Measurements from ENCODE around the gene ACSL1.
"Not testable (repeated sequence)": the region's sequence is repeated elsewhere in the genome, so short reads cannot be mapped to it uniquely, and the experiment has no call there.

The ACSL1 gene

DNA sequence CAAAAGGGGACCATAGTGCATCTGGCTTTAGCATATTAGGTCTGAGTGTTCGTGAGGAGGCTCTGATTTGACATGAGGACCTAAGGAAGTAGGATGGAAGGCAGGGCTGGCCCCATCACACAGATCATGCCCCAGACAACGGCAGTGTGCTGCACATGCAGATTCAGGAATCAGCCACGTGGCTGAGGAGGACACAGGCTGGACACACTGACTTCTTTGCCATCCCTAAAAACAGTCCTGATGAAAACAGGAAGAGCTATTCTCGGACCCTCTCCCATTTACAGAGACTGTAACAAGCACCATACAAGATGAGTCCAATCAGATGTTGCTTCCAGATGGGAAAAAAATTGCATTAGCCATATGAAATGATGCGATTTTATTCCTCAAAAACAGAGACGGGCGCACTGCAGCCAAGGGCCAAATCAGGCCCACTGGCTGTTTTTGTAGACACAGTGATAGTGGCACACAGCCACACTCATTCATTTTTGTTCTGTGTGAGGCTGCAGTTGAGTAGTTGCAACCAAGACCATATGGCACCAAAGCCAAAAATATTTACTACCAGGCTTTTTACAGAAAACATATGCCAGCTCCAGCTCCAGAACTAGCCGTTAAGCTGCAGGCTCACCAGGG lies 41.0 kb downstream of the ACSL1 start:
- TF ChIP-seq MYC (IDR thresholded peaks at IDR 0.05; ENCODE audit: low read depth, low read length) (no peak), MAX (IDR thresholded peaks at IDR 0.05; ENCODE audit: low read depth, low read length) (no peak)
- no peak overlapping the region for H3K4me3 ChIP-seq (ENCODE audit: low read depth, low read length)
- DNase-seq (ENCODE audit: low read depth) = no peak

- no peak for DNase-seq (ENCODE audit: low read depth)
- H3K4me3 ChIP-seq (ENCODE audit: low read depth, low read length) = no peak overlapping the region
- TF ChIP-seq MYC (IDR thresholded peaks at IDR 0.05; ENCODE audit: low read depth, low read length) (no peak), CTCF (IDR thresholded peaks at IDR 0.05; ENCODE audit: low read depth, low read length) (no peak), MAX (IDR thresholded peaks at IDR 0.05; ENCODE audit: low read depth, low read length) (no peak), POLR2A (IDR thresholded peaks at IDR 0.05; ENCODE audit: extremely low read depth, insufficient read length) (no peak)
Observed at GRCh38 chr4:184782731-184783373, 42.9 kb downstream of the ACSL1 start.

DNA sequence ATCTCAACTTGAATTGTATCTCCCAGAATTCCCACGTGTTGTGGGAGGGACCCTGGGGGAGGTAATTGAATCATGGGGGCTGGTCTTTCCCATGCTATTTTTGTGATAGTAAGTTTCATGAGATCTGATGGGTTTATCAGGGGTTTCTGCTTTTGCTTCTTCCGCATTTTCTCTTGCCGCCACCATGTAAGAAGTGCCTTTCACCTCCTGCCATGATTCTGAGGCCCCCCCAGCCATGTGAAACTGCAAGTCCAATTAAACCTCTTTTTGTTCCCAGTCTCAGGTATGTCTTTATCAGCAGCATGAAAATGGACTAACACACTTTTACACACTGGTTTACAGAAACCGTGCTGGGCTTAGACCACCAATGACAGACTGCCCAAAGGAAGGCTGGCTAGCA lies 46.6 kb downstream of the ACSL1 start:
- DNase-seq (ENCODE audit: low read depth); H3K4me3 ChIP-seq (ENCODE audit: low read depth, low read length): not testable (repeated sequence)

DNA sequence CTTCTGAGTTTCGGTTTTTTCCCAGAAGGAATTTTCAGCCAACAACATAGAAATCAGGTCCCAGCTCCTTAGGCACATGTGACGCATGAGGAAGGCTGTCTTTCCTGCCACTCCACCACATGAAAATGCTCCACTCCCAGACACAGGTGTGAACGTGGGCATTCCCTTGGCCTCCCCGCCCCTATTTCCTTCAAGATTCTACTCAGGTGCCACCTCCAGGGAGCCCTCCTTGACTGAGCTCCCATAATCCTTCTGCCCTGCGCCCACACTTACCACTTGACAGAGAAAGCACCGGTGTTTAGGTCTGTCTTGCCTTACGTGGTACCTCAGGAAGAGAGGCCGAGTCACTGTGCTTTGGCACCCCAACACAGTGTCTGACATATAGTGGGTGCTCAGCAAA lies 47.4 kb downstream of the ACSL1 start:
- no peak for TF ChIP-seq CTCF (IDR thresholded peaks at IDR 0.05; ENCODE audit: low read depth, low read length)
- no peak overlapping the region for H3K4me3 ChIP-seq (ENCODE audit: low read depth, low read length)
- no peak for DNase-seq (ENCODE audit: low read depth)

- no peak for DNase-seq (ENCODE audit: low read depth)
- H3K4me3 ChIP-seq (ENCODE audit: low read depth, low read length) = no peak overlapping the region
- TF ChIP-seq MAX (IDR thresholded peaks at IDR 0.05; ENCODE audit: low read depth, low read length) = no peak
- TF ChIP-seq POLR2A (IDR thresholded peaks at IDR 0.05; ENCODE audit: extremely low read depth, insufficient read length) = no peak
- no peak for TF ChIP-seq MYC (IDR thresholded peaks at IDR 0.05; ENCODE audit: low read depth, low read length)
- TF ChIP-seq CTCF (IDR thresholded peaks at IDR 0.05; ENCODE audit: low read depth, low read length) = no peak
Observed at GRCh38 chr4:184776821-184777220, 48.9 kb downstream of the ACSL1 start.

GRCh38 chr4:184775854-184776555 lies 49.8 kb downstream of the ACSL1 start:
- no peak for DNase-seq (ENCODE audit: low read depth)
- TF ChIP-seq CTCF (IDR thresholded peaks at IDR 0.05; ENCODE audit: low read depth, low read length) (no peak), POLR2A (IDR thresholded peaks at IDR 0.05; ENCODE audit: extremely low read depth, insufficient read length) (no peak), MAX (IDR thresholded peaks at IDR 0.05; ENCODE audit: low read depth, low read length) (no peak), MYC (IDR thresholded peaks at IDR 0.05; ENCODE audit: low read depth, low read length) (no peak)
- H3K4me3 ChIP-seq (ENCODE audit: low read depth, low read length) = no peak overlapping the region

Data from NB4 (cell line).